NCI-H1694 (cell line): ENCODE measurements around the gene PRKACB.
"Not testable (repeated sequence)": the region's sequence is repeated elsewhere in the genome, so short reads cannot be mapped to it uniquely, and the experiment has no call there.

Experiments used
- DNase-seq: peaks from one replicate; lab custom pipeline; 2025; lab: John Stamatoyannopoulos, UW

PRKACB gene

GRCh38 chr1:84269306-84269705 is 125.2 kb downstream of the PRKACB start:
- no peak for DNase-seq

GRCh38 chr1:84271441-84272151 is 127.5 kb downstream of the PRKACB start:
- no peak for DNase-seq

GRCh38 chr1:84272401-84272800 is 128.3 kb downstream of the PRKACB start:
- no peak for DNase-seq

- DNase-seq, result no peak
Observed at GRCh38 chr1:84277343-84278059, 133.4 kb downstream of the PRKACB start.

- no peak for DNase-seq
Observed at GRCh38 chr1:84278905-84279304, 134.8 kb downstream of the PRKACB start.

GRCh38 chr1:84280912-84281311 is 136.8 kb downstream of the PRKACB start:
- DNase-seq, result no peak

- DNase-seq, result no peak
Observed at GRCh38 chr1:84282780-84283333, 138.8 kb downstream of the PRKACB start.

- no peak for DNase-seq
Observed at GRCh38 chr1:84283381-84283780, 139.3 kb downstream of the PRKACB start.

- no peak for DNase-seq
Observed at GRCh38 chr1:84286071-84286470, 142.0 kb downstream of the PRKACB start.

- not testable (repeated sequence) for DNase-seq
Observed at GRCh38 chr1:84287389-84287788, 143.3 kb downstream of the PRKACB start.
